ENCODE data around the gene MACROD2.

GRCh38 chr20:15889061-15889460, 1893.7 kb downstream of the MACROD2 start:
- TF ChIP-seq YY1 (IDR thresholded peaks at IDR 0.05; ENCODE audit: insufficient read depth, insufficient read length) (no peak), ZNF274 (IDR thresholded peaks at IDR 0.05; ENCODE audit: low read depth, low read length) (no peak), SUZ12 (IDR thresholded peaks at IDR 0.05; ENCODE audit: extremely low read depth, insufficient read depth, insufficient read length) (no peak)
